ENCODE results near the gene FGF18.

FGF18 gene

DNA sequence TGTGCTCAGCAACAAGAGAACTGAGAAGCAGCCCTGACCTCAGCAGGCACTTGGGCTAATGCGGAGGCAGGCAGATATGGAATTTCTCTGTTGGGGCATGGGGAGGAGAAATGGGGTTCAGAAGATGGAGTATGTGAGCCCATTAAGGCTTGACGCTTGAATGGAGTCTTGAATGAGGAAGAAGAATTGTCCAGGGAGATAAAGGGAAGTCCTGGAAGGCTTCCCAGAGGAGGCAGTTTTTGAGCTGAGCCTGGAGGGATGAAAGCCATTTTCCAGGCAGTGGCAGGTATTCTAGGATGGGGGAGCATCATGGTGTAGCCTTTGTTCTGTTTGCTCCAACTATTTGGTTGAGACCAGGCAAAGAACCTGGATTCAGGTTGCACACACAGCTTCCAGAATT is 34.5 kb downstream of the FGF18 start:
- no peak for TF ChIP-seq CTCF (IDR thresholded peaks at IDR 0.05; ENCODE audit: insufficient read depth, low read depth, low read length, missing control alignments)
- H3K4me3 ChIP-seq (ENCODE audit: low read depth, low read length) = no peak overlapping the region
- DNase-seq (ENCODE audit: low read depth) = no peak

DNA sequence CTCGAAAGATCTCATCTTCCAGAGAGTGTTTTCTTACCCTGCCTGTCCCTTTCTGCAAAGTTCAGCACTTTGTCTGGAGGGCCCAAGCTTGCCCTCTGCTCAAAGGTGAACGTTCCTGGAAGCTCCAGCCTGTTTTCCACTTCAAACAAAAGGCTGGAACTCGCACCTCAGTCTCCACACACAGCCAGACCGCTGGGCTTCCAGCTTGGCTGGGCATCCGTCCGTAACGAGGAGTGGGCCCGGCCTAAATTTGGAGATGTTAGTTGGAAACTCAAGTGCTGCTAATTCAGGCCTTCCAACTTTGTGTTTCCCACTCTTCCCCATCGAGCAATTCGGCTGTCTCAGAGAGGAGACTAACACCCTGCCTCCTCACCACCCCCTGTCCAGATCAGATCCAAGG is 35.1 kb downstream of the FGF18 start:
- no peak overlapping the region for H3K4me3 ChIP-seq (ENCODE audit: low read depth, low read length)

GRCh38 chr5:171455522-171455921 is 36.1 kb downstream of the FGF18 start:
- H3K4me3 ChIP-seq (ENCODE audit: low read depth, low read length) = no peak overlapping the region
- no peak for TF ChIP-seq CTCF (IDR thresholded peaks at IDR 0.05; ENCODE audit: insufficient read depth, low read depth, low read length, missing control alignments)
- DNase-seq (ENCODE audit: low read depth) = no peak

More for the DNA sequence above, 35.1 kb downstream of the FGF18 start:
- no peak for TF ChIP-seq CTCF (IDR thresholded peaks at IDR 0.05; ENCODE audit: insufficient read depth, low read depth, low read length, missing control alignments)
- DNase-seq (ENCODE audit: low read depth) = no peak

GRCh38 chr5:171457208-171457981 is 37.9 kb downstream of the FGF18 start:
- no peak for DNase-seq (ENCODE audit: low read depth)
- TF ChIP-seq CTCF (IDR thresholded peaks at IDR 0.05; ENCODE audit: insufficient read depth, low read depth, low read length, missing control alignments) = no peak
- H3K4me3 ChIP-seq (ENCODE audit: low read depth, low read length) = no peak overlapping the region

GRCh38 chr5:171459839-171460238 is 40.4 kb downstream of the FGF18 start:
- no peak for TF ChIP-seq CTCF (IDR thresholded peaks at IDR 0.05; ENCODE audit: insufficient read depth, low read depth, low read length, missing control alignments)
- no peak for DNase-seq (ENCODE audit: low read depth)

GRCh38 chr5:171462136-171462927 is 42.9 kb downstream of the FGF18 start:
- TF ChIP-seq CTCF (IDR thresholded peaks at IDR 0.05; ENCODE audit: insufficient read depth, low read depth, low read length, missing control alignments) = no peak
- no peak overlapping the region for H3K4me3 ChIP-seq (ENCODE audit: low read depth, low read length)
- no peak for DNase-seq (ENCODE audit: low read depth)

More at GRCh38 chr5:171459839-171460238, 40.4 kb downstream of the FGF18 start:
- no peak overlapping the region for H3K4me3 ChIP-seq (ENCODE audit: low read depth, low read length)

Data from GM12865 (cell line).